ENCODE data around the gene SPATA24.
"Not testable (repeated sequence)": the region's sequence is repeated elsewhere in the genome, so short reads cannot be mapped to it uniquely, and the experiment has no call there.

SPATA24 gene

GRCh38 chr5:139382807-139383206 is 21.1 kb downstream of the SPATA24 start:
- DNase-seq (ENCODE audit: low read depth) = no peak

- no peak for DNase-seq (ENCODE audit: low read depth)
Observed at GRCh38 chr5:139381837-139382761, 21.8 kb downstream of the SPATA24 start.

DNA sequence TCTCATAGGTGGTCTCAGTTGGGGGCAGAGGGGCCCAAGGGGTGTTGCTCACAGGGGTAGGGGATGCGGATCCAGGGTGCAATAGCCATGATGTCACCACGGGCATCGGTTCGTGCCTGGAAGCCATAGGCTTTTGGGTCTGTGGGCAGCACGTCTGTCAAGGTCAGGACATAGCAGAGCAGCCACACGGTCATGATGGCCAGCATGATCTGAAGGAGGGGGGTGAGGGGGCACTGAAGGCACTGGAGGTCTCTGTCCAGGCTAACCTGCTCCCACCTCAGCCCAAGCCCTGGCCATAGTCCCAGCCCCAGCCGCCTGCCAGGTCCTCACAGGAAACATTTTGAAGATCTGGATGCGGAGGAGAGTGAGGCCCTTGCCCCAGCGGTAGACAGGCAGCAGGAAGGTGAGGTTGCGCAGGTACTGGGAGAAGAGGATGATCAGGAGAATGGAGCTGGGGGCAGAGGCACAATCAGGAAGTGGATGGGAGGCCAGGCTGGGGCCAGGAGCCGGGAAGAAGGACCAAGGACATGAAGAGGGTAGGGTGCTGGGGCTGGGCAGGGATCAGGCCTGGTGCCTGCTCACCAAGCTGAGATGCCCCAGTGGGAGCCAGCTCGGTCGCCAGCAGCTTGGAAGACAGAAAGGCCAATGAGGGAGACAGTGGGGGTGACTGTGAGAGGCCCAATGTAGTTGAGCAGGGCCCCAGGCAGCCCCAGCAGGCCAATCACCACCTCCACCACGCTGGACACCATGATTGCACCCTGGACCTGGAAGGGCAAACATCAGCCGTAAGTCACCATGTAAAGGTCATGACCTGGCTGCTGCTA is 24.1 kb downstream of the SPATA24 start:
- no peak for DNase-seq (ENCODE audit: low read depth)

DNA sequence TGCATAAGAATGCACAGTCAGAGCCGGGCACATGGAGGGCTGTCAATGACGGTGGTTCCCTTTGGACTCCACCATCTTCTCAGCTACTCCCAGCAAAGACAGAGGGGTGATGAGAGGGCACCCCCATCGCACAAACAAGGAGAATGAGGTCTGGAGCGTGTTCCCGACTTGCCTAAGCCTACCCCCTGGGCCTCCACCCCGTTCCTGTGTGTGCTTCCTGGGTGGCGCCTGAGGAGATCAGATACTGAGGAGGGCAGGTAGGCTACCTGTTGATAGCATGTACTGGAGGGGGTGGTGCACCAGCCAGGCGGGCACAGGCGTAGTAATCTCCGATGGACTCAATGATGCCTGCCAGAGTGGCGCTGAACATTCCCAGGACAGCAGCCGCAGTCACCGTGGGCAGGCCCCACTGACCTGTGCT is 24.9 kb downstream of the SPATA24 start:
- no peak for DNase-seq (ENCODE audit: low read depth)

GRCh38 chr5:139378101-139378825 is 25.6 kb downstream of the SPATA24 start:
- DNase-seq (ENCODE audit: low read depth) = no peak

GRCh38 chr5:139377226-139377625 is 26.7 kb downstream of the SPATA24 start:
- DNase-seq (ENCODE audit: low read depth) = no peak

- DNase-seq (ENCODE audit: low read depth) = no peak
Observed at GRCh38 chr5:139376364-139376763, 27.5 kb downstream of the SPATA24 start.

GRCh38 chr5:139374909-139375308 is 29.0 kb downstream of the SPATA24 start:
- DNase-seq (ENCODE audit: low read depth) = no peak

GRCh38 chr5:139371482-139372435 is 32.1 kb downstream of the SPATA24 start:
- DNase-seq (ENCODE audit: low read depth) = no peak

DNA sequence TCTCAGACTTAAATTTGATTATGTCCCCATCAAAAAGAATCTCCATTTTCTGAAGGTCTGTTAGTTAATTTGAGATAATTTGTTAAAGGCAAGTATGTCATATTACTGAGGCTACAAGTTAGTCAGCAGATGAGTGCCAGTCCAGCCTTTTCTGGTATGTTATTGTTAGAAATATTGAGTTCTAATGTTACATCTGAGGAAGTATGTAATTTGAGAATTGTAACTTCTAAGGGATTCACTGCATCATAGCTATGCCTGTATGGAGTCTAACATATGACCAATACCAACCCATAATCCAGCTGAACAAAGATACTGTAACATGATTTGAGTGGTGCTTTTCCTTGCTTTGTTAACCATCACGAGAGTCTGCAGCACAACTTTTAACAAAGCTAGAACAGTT is 34.7 kb downstream of the SPATA24 start:
- no peak for DNase-seq (ENCODE audit: low read depth)

DNA sequence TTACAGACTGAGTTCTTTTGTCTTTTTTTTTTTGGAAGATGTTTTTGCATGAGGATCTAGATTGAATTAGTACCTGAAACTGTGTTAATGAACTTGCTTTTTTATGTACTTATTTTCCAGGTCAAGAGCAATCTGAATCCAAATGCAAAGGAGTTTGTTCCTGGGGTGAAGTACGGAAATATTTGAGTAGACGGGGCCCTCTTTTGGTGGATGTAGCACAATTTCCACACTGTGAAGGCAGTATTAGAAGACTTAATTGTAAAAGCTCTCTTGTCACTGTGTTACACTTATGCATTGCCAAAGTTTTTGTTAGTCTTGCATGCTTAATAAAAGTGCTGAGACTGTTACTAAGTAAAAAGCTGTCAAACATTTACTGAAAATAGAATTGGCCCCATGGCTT is 35.3 kb downstream of the SPATA24 start:
- DNase-seq (ENCODE audit: low read depth) = no peak

- no peak for DNase-seq (ENCODE audit: low read depth)
Observed at GRCh38 chr5:139364466-139364865, 39.4 kb downstream of the SPATA24 start.

DNA sequence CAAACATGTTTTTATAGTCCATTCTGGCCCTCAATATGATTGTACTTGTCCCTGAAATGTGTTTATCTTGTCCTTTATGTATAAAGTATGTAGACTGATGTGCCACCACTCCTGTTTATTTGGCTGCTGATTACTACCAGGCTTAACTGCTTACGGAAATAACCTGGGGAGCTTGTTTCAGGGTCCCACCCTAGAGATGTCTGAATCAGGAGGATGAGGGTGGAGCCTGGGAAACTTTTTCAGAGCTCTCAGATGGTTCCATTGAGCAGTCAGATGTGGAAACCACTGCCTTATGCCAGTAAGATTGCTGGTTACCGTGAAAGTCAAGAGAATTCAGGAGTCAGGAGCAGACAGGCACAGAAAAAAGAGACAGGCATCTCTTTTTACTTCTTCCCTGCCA is 40.0 kb downstream of the SPATA24 start:
- DNase-seq (ENCODE audit: low read depth) = no peak

- no peak for DNase-seq (ENCODE audit: low read depth)
Observed at GRCh38 chr5:139361835-139362429, 42.0 kb downstream of the SPATA24 start.

DNA sequence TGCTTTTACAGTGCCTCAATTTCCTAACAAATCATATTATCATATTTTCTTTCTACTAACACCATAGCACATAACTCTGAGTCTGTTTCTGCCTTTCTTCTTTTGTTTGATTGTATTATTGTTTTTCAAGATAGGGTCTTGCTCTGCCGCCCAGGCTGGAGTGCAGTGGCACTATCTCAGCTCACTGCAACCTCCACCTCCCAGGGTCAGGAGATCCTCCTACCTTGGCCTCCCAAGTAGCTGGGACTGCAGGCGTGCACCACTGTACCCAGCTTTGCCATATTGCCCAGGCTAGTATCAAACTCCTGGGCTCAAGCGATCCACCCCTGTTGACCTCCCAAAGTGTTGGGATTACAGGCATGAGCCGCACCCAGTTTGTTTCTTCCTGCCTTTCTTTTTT is 43.5 kb downstream of the SPATA24 start:
- DNase-seq (ENCODE audit: low read depth) = no peak

DNA sequence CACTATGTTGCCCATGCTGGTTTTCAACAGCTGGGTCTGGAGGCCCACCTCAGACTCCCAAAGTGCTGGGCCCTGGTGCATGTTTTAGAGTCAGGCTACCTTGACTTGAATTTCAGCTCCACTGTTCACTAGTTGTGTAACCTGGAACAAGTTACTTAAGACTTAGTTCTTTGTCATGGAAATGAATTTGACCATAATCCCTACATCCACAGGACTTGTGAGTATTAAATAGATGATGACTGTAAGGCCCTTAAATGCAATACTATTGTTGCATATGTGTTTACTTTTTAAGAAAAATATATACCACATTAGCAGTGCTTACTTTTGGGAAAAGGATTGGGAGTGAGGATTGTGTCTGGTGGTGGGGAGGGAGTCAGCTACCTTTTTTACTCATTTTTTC is 45.8 kb downstream of the SPATA24 start:
- DNase-seq (ENCODE audit: low read depth) = no peak

DNA sequence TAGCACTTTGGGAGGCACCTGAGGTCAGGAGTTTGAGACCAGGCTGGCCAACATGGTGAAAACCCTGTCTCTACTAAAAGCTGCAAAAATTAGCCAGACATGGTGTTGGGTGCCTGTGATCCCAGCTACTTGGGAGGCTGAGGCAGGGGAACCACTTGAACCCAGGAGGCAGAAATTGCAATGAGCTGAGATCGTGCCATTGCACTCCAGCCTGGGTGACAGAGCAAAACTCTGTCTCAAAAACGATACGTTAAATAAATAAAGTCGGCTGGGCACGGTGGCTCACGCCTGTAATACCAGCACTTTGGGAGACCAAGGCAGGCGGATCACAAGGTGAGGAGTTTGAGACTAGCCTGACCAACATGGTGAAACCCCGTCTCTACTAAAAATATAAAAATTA is 48.0 kb downstream of the SPATA24 start:
- DNase-seq (ENCODE audit: low read depth) = not testable (repeated sequence)

DNA sequence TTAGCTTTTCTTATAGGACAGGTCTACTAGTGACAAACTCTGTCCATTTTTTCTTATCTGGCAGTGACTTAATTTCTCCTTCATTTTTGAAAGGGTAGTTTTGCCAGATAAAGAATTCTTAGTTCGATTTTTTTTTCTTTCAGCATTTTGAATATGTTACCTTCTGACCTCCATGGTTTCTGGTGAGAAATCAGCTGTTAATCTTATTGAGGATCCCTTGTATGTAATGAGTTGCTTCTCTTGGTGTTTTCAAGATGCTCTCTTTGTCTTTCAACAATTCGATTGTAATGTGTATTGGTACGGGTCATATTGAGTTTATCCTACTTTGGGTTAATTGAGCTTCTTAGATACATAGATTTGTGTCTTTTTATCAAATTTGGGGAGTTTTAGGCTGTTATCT is 49.7 kb downstream of the SPATA24 start:
- no peak for DNase-seq (ENCODE audit: low read depth)

- DNase-seq (ENCODE audit: low read depth) = not testable (repeated sequence)
Observed at GRCh38 chr5:139347863-139348262, 56.0 kb downstream of the SPATA24 start.
